Uterus (tissue), 2 donors: ENCODE results near the gene MSH6.

Experiments used
- CTCF ChIP-seq, 4 experiments: fragments of 200-600 bp in 2 of 4; fragments of 450-650 bp in 2 of 4; sonication (generic) in 2 of 4; IDR thresholded peaks; one replicate each; pipeline ENCODE4 v1.5.1; 2016 to 2019; ENCODE audit warnings: antibody characterized with exemption in 4 of 4, mild to moderate bottlenecking in 2 of 4, moderate library complexity in 1 of 4
- POLR2A ChIP-seq, 2 donors: fragments of 450-650 bp; IDR thresholded peaks; one replicate each; pipeline ENCODE4 v1.6.1; 2016; ENCODE audit warnings: antibody characterized with exemption in 2 of 2, mild to moderate bottlenecking in 1 of 2, moderate library complexity in 1 of 2

GRCh38 chr2:47819834-47820233 is 36.9 kb downstream of the MSH6 start:
- TF ChIP-seq CTCF (IDR thresholded peaks at IDR 0.05) (no peak), POLR2A (IDR thresholded peaks at IDR 0.05) (no peak)
